ENCODE measurements around the gene CCND2.

GRCh38 chr12:4252601-4253000 lies 21.0 kb upstream of the CCND2 start:
- TF ChIP-seq CTCF (IDR thresholded peaks at IDR 0.05) (no peak), POLR2A (IDR thresholded peaks at IDR 0.05) (no peak)

Measured in ovary (tissue), 3 donors.